Peyer's patch (tissue), 4 donors: Measurements from ENCODE around the gene INAFM2. TPM values are rescaled to one million over a fixed set of nuclear protein-coding genes. Genes with fewer than 3 reads are reported as not detected.

Experiments
- DNase-seq, 3 donors: peaks; one replicate each; pipeline ENCODE4 v3.0.0-alpha.2; 2017 to 2019
- H3K27ac ChIP-seq, 4 donors: fragments of 200-600 bp; sonication (generic); one replicate each; pipeline ENCODE4 v1.5.1; 2016 to 2019
- H3K27me3 ChIP-seq, 2 donors: fragments of 200-600 bp; sonication (generic); one replicate each; pipeline ENCODE4 v1.5.1; 2019
- H3K36me3 ChIP-seq, 3 donors: fragments of 200-600 bp; sonication (generic); one replicate each; pipeline ENCODE4 v1.5.1; 2016 to 2019
- H3K4me1 ChIP-seq, 4 donors: fragments of 200-600 bp; sonication (generic); one replicate each; pipeline ENCODE4 v1.5.1; 2016 to 2019
- H3K4me3 ChIP-seq, 4 donors: fragments of 200-600 bp; sonication (generic); 1 replicate in 3 of 4; 2 replicates in 1 of 4; pipeline ENCODE4 v1.5.1; 2016 to 2019; ENCODE audit warnings: mild to moderate bottlenecking in 1 of 4
- H3K9me3 ChIP-seq, 4 donors: fragments of 200-600 bp; sonication (generic); one replicate each; pipeline ENCODE4 v1.5.1; 2016 to 2019; ENCODE audit warnings: mild to moderate bottlenecking in 1 of 4
- CTCF ChIP-seq, 6 experiments: fragments of 450-650 bp in 4 of 6; fragments of 200-600 bp in 2 of 6; sonication (generic) in 1 of 6; IDR thresholded peaks; one replicate each; pipeline ENCODE4 v1.5.1; 2017 to 2019; ENCODE audit warnings: antibody characterized with exemption in 6 of 6, mild to moderate bottlenecking in 3 of 6, moderate library complexity in 1 of 6
- POLR2A ChIP-seq, 2 donors: fragments of 450-650 bp; IDR thresholded peaks; one replicate each; pipeline ENCODE4 v1.5.1; 2017; ENCODE audit warnings: antibody characterized with exemption in 2 of 2, mild to moderate bottlenecking in 2 of 2, moderate library complexity in 2 of 2
- total RNA-seq, 4 donors: library from RNA; depleted of rRNA; stranded (reverse); fragments of >200 nt; gene quantifications; one replicate each; pipeline ENCODE4 v1.1.0, GENCODE V29; 2016

INAFM2 gene
- total RNA-seq, 4 donors from 2014 or later = 6.2 to 10.7 (median 8.9) TPM

DNA sequence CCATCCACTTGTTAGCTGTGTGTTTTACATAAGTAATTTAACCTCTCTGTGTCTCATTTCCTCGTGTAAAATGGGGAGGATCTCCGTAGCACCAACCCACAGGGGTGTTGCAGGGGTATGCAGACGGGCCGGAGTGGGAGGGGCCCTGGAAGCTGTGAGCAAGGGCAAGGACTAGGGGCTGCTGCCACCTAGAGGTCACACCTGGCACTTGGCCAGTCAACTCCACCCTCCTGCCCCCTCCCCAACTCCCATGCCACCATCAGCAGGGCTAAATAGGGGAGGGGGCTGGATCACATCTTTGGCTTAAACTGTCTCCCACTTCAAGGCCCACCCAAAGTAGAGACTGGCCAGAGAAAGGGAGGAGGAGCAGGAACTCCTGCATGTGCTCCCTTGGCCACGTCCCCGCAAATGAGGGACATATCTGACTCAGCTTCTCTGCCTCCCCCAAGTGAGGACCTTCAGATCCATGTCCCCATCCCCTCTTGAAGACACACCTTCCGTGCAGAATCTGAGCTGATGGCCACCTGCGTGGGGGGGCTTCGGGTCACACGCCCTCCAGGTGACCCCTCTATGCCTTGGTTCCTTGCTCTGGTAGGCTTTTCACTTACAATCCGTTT lies 14.7 kb downstream of the INAFM2 start:
- Histone ChIP-seq H3K36me3 (peaks cover 0 to 14% (median 0%) of the 10 kb centered on the region in 3 donors), H3K4me1 (peaks cover 4 to 91% (median 12%) of the 10 kb centered on the region in 4 donors), H3K27ac (peak overlapping the region in 3 of 4 donors; percentile 31 to 92 (median 71)), H3K4me3 (peak overlapping the region in 1 of 4 donors; percentile 55), H3K9me3 (no peaks in the 10 kb centered on the region), H3K27me3 (no peaks in the 10 kb centered on the region)
- DNase-seq = peak; percentile 81 to 90 (median 81)
- TF ChIP-seq CTCF (IDR thresholded peaks at IDR 0.05) (peak; percentile 37 to 84 (median 72)), POLR2A (IDR thresholded peaks at IDR 0.05) (no peak)

GRCh38 chr15:40338921-40339620 lies 15.6 kb downstream of the INAFM2 start:
- peak overlapping the region; percentile 71 to 94 (median 88) for H3K27ac ChIP-seq
- peak in 1 of 3 donors; percentile 53 for DNase-seq

GRCh38 chr15:40339621-40339945 lies 16.1 kb downstream of the INAFM2 start:
- H3K36me3 ChIP-seq = peaks cover 0 to 14% (median 0%) of the 10 kb centered on the region in 3 donors
- no peaks in the 10 kb centered on the region for H3K27me3 ChIP-seq
- H3K9me3 ChIP-seq = no peaks in the 10 kb centered on the region
- peaks cover 2 to 95% (median 9%) of the 10 kb centered on the region in 4 donors for H3K4me1 ChIP-seq
- H3K27ac ChIP-seq = peak overlapping the region; percentile 71 to 94 (median 88)
- no peak for TF ChIP-seq POLR2A (IDR thresholded peaks at IDR 0.05)
- TF ChIP-seq CTCF (IDR thresholded peaks at IDR 0.05) = peak in 1 of 6 experiments; percentile 7
- no peak for DNase-seq
- H3K4me3 ChIP-seq = peak overlapping the region in 3 of 4 donors; percentile 20 to 59 (median 55)

More at GRCh38 chr15:40338921-40339620, 15.6 kb downstream of the INAFM2 start:
- Histone ChIP-seq H3K36me3 (peaks cover 0 to 14% (median 0%) of the 10 kb centered on the region in 3 donors), H3K27me3 (no peaks in the 10 kb centered on the region), H3K4me1 (peaks cover 4 to 95% (median 12%) of the 10 kb centered on the region in 4 donors), H3K4me3 (peak overlapping the region in 2 of 4 donors; percentile 55 to 59), H3K9me3 (no peaks in the 10 kb centered on the region)
- TF ChIP-seq POLR2A (IDR thresholded peaks at IDR 0.05) = no peak
- TF ChIP-seq CTCF (IDR thresholded peaks at IDR 0.05) = no peak

GRCh38 chr15:40340038-40340739 lies 16.7 kb downstream of the INAFM2 start:
- TF ChIP-seq POLR2A (IDR thresholded peaks at IDR 0.05) = no peak
- TF ChIP-seq CTCF (IDR thresholded peaks at IDR 0.05) = peak in 1 of 6 experiments; percentile 18
- Histone ChIP-seq H3K27me3 (no peaks in the 10 kb centered on the region), H3K4me1 (peaks cover 0 to 95% (median 7%) of the 10 kb centered on the region in 4 donors), H3K36me3 (peaks cover 0 to 14% (median 0%) of the 10 kb centered on the region in 3 donors), H3K4me3 (peak overlapping the region in 3 of 4 donors; percentile 20 to 59 (median 55)), H3K9me3 (no peaks in the 10 kb centered on the region), H3K27ac (peak overlapping the region; percentile 71 to 94 (median 88))
- DNase-seq = peak in 2 of 3 donors; percentile 66 to 72

- peaks cover 0 to 14% (median 0%) of the 10 kb centered on the region in 3 donors for H3K36me3 ChIP-seq
- peak within 1 kb of the TSS; percentile 71 to 94 (median 88) for H3K27ac ChIP-seq
- peak; percentile 28 to 95 (median 93) for DNase-seq
- TF ChIP-seq POLR2A (IDR thresholded peaks at IDR 0.05) (peak; percentile 74 to 91), CTCF (IDR thresholded peaks at IDR 0.05) (peak in 1 of 6 experiments; percentile 2)
- peak within 1 kb of the TSS in 3 of 4 donors; percentile 20 to 59 (median 55) for H3K4me3 ChIP-seq
- H3K27me3 ChIP-seq = no peaks in the 10 kb centered on the region
- H3K4me1 ChIP-seq = peaks cover 4 to 95% (median 7%) of the 10 kb centered on the region in 4 donors
- no peaks in the 10 kb centered on the region for H3K9me3 ChIP-seq
Measured at GRCh38 chr15:40340740-40341400, 17.4 kb downstream of the INAFM2 start, which contains the start of gene CCDC9B. TSS of gene CCDC9B (minus strand) at chr15:40340939. CDS start at chr15:40340819, 120 bp downstream.
